Tibial nerve (tissue), 4 donors: ENCODE data around the gene C19orf33. TPM values are rescaled to one million over a fixed set of nuclear protein-coding genes. Genes with fewer than 3 reads are reported as not detected.

ENCODE experiments used
- DNase-seq, 2 donors: peaks; one replicate each; pipeline ENCODE4 v3.0.0-alpha.2; 2019; ENCODE audit warnings: low spot score in 2 of 2
- H3K27ac ChIP-seq, 4 donors: fragments of 200-600 bp; sonication (generic) in 3 of 4; one replicate each; pipeline ENCODE4 v1.5.1; 2017 to 2019; ENCODE audit warnings: mild to moderate bottlenecking in 1 of 4
- H3K27me3 ChIP-seq, 2 donors: fragments of 200-600 bp; sonication (generic) in 1 of 2; one replicate each; pipeline versions ENCODE4 v1.5.1 to v1.6.0; 2017 to 2019
- H3K36me3 ChIP-seq, 3 donors: fragments of 200-600 bp; sonication (generic); one replicate each; pipeline ENCODE4 v1.5.1; 2018 to 2019
- H3K4me1 ChIP-seq, 4 donors: fragments of 200-600 bp; sonication (generic) in 3 of 4; one replicate each; pipeline ENCODE4 v1.5.1; 2017 to 2019
- H3K4me3 ChIP-seq, 4 donors: fragments of 200-600 bp; sonication (generic) in 3 of 4; one replicate each; pipeline ENCODE4 v1.5.1; 2017 to 2019; ENCODE audit warnings: mild to moderate bottlenecking in 1 of 4, moderate library complexity in 1 of 4
- H3K9me3 ChIP-seq, 4 donors: fragments of 200-600 bp; sonication (generic) in 3 of 4; one replicate each; pipeline ENCODE4 v1.5.1; 2017 to 2019
- CTCF ChIP-seq, 5 experiments: fragments of 200-600 bp in 3 of 5; fragments of 450-650 bp in 2 of 5; sonication (generic) in 3 of 5; IDR thresholded peaks; one replicate each; pipeline ENCODE4 v1.5.1; 2016 to 2019; ENCODE audit warnings: antibody characterized with exemption in 5 of 5, mild to moderate bottlenecking in 3 of 5, moderate library complexity in 2 of 5
- EP300 ChIP-seq, 2 donors: sonication (generic); formaldehyde crosslinking; IDR thresholded peaks; one replicate each; pipeline ENCODE4 v1.6.1; 2017; ENCODE audit warnings: antibody characterized with exemption in 2 of 2, mild to moderate bottlenecking in 1 of 2
- POLR2A ChIP-seq, 2 donors: fragments of 450-650 bp; IDR thresholded peaks; one replicate each; pipeline ENCODE4 v1.6.1; 2017; ENCODE audit warnings: antibody characterized with exemption in 2 of 2, mild to moderate bottlenecking in 2 of 2, moderate library complexity in 2 of 2
- WGBS, 2 donors: methylation state at CpG; one replicate each; pipeline ENCODE4 v1.1.5; 2018; 5-methylcytosine and 5-hydroxymethylcytosine counted together
- total RNA-seq, 4 donors: library from RNA; depleted of rRNA; stranded (reverse); fragments of >200 nt; gene quantifications; one replicate each; pipeline ENCODE4 v1.1.0, GENCODE V29; 2016

C19orf33 gene
- total RNA-seq, 4 donors from 2014 or later: 76.8 to 627 (median 335) TPM

GRCh38 chr19:38276942-38277517, 27.0 kb upstream of the C19orf33 start:
- peaks cover 0 to 49% (median 11%) of the 10 kb centered on the region in 4 donors for H3K4me1 ChIP-seq
- H3K36me3 ChIP-seq: no peaks in the 10 kb centered on the region
- TF ChIP-seq POLR2A (IDR thresholded peaks at IDR 0.05) (no peak), CTCF (IDR thresholded peaks at IDR 0.05) (no peak), EP300 (IDR thresholded peaks at IDR 0.05) (no peak)
- H3K27ac ChIP-seq: peak overlapping the region; percentile 27 to 87 (median 66)
- H3K4me3 ChIP-seq: no peak overlapping the region
- WGBS, 2 donors: 84 to 88% methylated on average over 7 of the region's 7 CpGs
- no peaks in the 10 kb centered on the region for H3K9me3 ChIP-seq
- no peaks in the 10 kb centered on the region for H3K27me3 ChIP-seq
- no peak for DNase-seq

- 29 to 32% methylated on average over 5 of the region's 5 CpGs for WGBS, 2 donors
- peak overlapping the region; percentile 27 to 87 (median 66) for H3K27ac ChIP-seq
- H3K9me3 ChIP-seq: no peaks in the 10 kb centered on the region
- no peaks in the 10 kb centered on the region for H3K27me3 ChIP-seq
- TF ChIP-seq EP300 (IDR thresholded peaks at IDR 0.05) (no peak), POLR2A (IDR thresholded peaks at IDR 0.05) (no peak), CTCF (IDR thresholded peaks at IDR 0.05) (no peak)
- H3K4me3 ChIP-seq: no peak overlapping the region
- no peaks in the 10 kb centered on the region for H3K36me3 ChIP-seq
- H3K4me1 ChIP-seq: peaks cover 0 to 49% (median 11%) of the 10 kb centered on the region in 4 donors
- no peak for DNase-seq
Measured at GRCh38 chr19:38277549-38277948, 26.5 kb upstream of the C19orf33 start.

DNA sequence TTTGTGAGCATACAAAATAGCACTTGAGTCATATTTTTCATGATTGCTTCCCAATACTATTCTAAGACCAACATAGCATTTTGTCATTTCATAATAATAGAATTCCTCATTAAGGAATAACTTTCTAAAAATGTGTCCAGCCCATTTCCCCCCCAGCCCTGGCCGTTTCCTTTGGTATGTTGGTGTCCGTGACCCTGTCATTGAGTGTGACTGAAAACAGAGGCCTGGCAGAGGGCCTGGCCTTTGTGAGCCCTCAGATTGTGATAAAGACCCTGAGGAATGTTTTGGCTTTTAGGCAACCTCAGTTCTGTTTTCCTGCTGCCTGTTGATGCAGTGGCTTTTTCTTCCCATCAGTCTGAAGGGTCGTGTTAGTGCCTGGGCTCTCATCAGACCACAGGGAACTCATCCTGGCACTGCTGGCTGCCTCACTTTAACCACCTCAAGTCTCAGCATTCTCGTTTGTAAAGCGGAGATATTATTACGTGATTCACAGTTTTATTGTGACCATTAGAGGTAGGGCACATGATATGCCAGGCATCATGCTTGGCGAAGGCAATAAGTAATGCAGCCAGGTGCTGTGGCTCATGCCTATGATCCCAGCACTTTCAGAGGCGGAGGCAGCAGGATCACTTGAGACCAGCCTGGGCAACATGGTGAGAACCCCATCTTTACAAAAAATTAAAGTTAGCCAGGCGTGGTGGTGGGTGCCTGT, 25.9 kb upstream of the C19orf33 start:
- no peak overlapping the region for H3K4me3 ChIP-seq
- peak overlapping the region; percentile 27 to 87 (median 66) for H3K27ac ChIP-seq
- H3K9me3 ChIP-seq: no peaks in the 10 kb centered on the region
- 48 to 53% methylated on average over 9 of the region's 9 CpGs for WGBS, 2 donors
- peaks cover 0 to 49% (median 11%) of the 10 kb centered on the region in 4 donors for H3K4me1 ChIP-seq
- no peaks in the 10 kb centered on the region for H3K36me3 ChIP-seq
- H3K27me3 ChIP-seq: no peaks in the 10 kb centered on the region
- no peak for DNase-seq
- TF ChIP-seq EP300 (IDR thresholded peaks at IDR 0.05) (no peak), POLR2A (IDR thresholded peaks at IDR 0.05) (no peak), CTCF (IDR thresholded peaks at IDR 0.05) (no peak)

GRCh38 chr19:38278751-38279150, 25.3 kb upstream of the C19orf33 start:
- 42 to 43% methylated on average over 2 of the region's 2 CpGs for WGBS, 2 donors
- H3K4me3 ChIP-seq: no peak overlapping the region
- H3K4me1 ChIP-seq: peaks cover 0 to 49% (median 11%) of the 10 kb centered on the region in 4 donors
- no peaks in the 10 kb centered on the region for H3K27me3 ChIP-seq
- no peak for DNase-seq
- TF ChIP-seq CTCF (IDR thresholded peaks at IDR 0.05) (no peak), EP300 (IDR thresholded peaks at IDR 0.05) (no peak), POLR2A (IDR thresholded peaks at IDR 0.05) (no peak)
- no peaks in the 10 kb centered on the region for H3K9me3 ChIP-seq
- H3K36me3 ChIP-seq: no peaks in the 10 kb centered on the region
- H3K27ac ChIP-seq: peak overlapping the region; percentile 27 to 87 (median 66)
